CD4-positive, alpha-beta T cell treated with Interleukin-6 for 4 hours (primary cell): ENCODE data around the gene SLC9A4.

Experiments
- DNase-seq: peaks from one replicate; pipeline ENCODE4 v3.0.0-alpha.2; 2020; ENCODE audit warnings: mixed read lengths

SLC9A4 gene

GRCh38 chr2:102460467-102460866 is 12.6 kb upstream of the SLC9A4 start:
- no peak for DNase-seq

DNA sequence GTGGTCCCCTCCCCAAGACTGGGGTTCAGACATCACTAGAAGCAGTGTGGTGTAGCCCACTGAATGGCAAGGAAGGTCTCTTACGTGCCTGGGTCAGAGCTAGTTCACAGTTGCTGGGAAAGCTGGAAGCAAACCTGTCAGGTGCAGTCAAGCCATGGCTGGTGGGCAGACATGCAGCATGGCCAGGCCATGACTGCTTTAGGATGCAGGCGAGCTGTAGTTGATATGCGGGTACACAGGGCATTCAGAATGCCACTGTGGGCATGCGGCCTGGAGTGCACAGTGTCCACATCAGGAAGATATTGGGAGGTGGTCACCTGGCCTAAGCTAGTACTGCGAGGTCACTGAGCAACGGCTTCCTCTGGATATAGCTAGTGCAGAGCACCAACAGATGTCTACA is 11.8 kb upstream of the SLC9A4 start:
- DNase-seq, result no peak

DNA sequence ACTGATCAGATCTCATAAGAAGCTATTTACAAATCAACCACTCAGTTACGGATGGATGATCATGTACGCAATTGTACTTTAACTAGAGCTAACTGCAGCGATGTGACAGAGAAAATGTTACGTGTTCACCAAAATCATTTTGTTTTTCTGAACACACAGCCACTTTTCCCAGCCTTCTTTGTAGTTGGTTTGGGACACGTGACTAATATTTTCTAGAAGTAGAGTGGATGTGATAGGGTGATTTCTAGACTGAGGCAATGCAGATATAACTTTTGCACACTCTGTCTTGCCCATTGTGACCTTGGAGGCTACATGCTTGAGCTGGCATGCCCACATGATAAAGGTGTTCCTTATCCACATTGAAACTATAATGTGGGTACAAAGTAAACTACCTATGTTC is 9.9 kb upstream of the SLC9A4 start:
- no peak for DNase-seq

- DNase-seq, result no peak
These were observed 2.9 kb upstream of the SLC9A4 start for GRCh38 chr2:102470168-102470567.

DNA sequence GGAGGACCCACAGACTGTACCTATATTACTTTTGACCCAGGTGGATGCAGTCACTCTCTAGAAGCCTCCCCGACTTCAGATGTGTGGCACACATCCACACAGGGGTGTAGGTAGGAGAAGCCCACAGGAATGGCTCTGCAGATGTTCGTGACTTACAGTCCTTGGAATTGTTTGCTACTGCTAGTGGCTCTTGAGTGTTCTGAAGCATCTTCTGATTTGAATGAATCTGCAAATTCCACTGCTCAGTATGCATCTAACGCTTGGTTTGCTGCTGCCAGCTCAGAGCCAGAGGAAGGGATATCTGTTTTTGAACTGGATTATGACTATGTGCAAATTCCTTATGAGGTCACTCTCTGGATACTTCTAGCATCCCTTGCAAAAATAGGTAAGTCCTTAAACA is 605 bp downstream of the SLC9A4 start:
- DNase-seq, result no peak

- DNase-seq, result no peak
These were observed 1.8 kb downstream of the SLC9A4 start for GRCh38 chr2:102474785-102475184.

- no peak for DNase-seq
These were observed 5.9 kb downstream of the SLC9A4 start for GRCh38 chr2:102478686-102479470.

DNA sequence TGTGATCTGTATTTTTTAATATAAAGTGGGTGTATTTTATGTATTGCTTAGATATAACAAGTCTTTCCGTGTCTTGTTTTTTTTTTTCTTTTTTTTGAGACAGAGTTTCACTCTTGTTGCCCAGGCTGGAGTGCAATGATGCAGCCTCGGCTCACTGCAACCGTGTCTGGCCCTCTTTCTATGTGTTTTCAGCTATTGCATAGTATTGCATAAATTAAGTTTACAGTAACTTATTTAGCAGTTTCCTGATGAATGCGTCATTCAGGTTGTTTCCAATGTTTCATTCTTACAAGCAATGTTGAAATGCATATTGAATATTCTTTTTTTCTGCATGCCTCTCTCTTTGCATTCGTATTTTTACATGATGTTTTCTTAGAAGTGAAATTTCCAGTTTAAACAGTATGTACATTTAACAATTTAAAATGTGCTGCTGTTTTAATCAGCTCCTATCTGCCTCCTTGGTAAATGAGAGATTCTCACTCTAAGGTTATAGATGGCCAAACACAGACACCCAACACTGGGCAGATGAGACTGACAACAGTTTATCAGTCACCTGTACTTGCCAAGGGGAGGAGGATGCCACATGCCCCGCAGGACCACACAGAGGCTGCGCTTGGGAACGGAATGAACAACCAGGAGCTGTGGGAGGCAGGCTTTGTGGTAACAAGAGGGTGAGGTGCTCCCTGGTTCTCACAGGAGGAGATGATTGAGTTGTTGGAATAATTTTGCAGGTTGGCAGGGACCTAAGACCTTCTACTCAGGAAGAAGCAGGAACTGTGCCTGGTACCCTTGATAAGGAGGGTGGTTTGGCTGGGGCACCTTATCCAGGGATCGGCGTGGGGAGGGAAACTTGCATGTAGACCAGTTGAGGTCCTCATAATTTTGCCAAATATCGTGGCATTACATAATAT is 7.5 kb downstream of the SLC9A4 start:
- DNase-seq, result no peak

- no peak for DNase-seq
These were observed 8.9 kb downstream of the SLC9A4 start for GRCh38 chr2:102481931-102482330.

GRCh38 chr2:102483086-102483485 is 10.1 kb downstream of the SLC9A4 start:
- no peak for DNase-seq

DNA sequence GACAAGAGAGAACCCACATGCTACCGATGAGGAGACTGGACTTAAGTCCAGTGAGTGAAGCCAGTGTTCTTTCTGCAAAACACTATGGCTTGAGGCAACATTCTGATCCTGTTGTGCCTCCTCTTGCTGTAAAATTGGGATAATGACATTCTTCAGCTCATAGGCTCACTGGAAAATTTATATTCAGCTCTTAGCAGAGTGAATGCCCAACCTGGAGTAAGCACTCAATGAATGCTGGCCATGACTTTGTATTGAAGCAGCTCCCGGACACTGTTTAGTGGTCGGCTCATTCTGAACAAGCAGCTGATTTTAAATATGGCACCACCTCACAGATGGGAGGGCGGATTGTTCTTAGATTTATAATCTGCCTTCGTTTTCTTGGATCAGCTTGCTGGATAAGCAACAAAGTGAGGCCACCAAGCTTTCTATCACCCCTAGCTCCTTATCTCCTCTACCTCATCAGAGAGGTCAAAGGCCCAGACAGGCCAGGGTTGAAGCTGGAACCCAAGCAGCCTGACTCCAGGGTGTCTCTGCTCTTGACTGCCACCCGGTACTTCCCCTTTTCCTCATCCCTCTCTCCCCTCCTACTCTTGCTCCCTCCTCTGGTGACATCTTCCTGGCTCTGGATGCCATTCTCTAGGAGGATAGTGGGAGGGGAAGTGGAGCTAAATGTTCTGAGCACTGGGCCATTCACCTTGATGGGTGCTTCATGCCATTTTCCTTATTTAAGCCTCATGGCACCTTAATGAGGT is 11.5 kb downstream of the SLC9A4 start:
- DNase-seq, result no peak

DNA sequence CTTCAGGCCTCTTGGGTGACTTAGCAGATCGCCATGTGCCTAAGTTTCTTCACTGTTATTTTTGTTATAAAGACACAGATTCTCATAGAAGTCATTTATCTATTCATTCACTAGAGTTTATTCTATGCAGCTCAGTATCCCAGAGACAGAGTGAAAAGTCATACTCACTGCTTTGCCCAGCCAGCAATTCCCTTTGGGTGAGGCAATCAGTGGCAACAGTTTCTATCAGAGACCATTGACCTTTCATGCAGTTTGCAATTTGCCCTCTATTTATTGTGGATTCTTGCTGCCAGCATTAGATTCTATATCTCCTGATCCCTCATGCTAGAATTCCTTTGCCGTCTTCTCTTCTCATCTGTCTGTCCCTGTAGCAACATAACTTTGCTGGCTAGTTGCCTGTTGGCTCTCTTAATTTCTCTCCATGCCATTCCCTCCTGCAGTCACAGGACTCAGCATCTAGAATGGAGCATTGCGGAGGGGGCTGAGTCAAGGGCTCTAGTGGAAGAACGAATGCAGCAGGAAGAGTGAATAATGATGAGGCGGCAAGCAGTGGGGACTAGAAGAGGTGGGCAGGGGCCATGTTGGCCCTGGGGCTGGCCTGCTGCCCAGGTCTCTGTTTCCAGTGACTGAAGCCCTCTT is 12.2 kb downstream of the SLC9A4 start:
- no peak for DNase-seq

GRCh38 chr2:102486941-102487702 is 14.1 kb downstream of the SLC9A4 start:
- no peak for DNase-seq

- DNase-seq, result no peak
These were observed 14.9 kb downstream of the SLC9A4 start for GRCh38 chr2:102487761-102488462.

DNA sequence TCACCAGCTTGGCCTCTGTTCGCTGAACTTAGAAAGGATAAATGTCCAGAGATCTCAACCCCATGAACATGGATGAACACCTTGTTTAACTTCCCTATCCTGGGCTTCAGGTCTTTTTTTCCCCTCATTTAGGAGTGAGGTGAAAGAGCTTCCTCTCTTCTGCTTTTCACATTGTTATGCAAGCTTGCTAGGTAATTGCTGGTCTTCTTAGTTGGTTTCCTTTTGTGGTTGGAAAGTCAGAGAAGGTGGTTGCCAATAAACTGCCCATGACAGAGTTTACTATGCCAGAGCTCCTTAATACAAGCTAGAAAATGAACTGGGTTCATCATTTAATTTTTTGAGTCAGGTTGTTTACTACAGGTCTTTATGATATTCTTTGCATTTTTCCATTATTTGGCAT is 16.6 kb downstream of the SLC9A4 start:
- DNase-seq, result no peak

- DNase-seq, result no peak
These were observed 19.0 kb downstream of the SLC9A4 start for GRCh38 chr2:102492006-102492405.

- DNase-seq, result no peak
These were observed 21.5 kb downstream of the SLC9A4 start for GRCh38 chr2:102494570-102494969.

- DNase-seq, result no peak
These were observed 25.4 kb downstream of the SLC9A4 start for GRCh38 chr2:102498414-102498813.

GRCh38 chr2:102499558-102499957 is 26.5 kb downstream of the SLC9A4 start:
- DNase-seq, result no peak

DNA sequence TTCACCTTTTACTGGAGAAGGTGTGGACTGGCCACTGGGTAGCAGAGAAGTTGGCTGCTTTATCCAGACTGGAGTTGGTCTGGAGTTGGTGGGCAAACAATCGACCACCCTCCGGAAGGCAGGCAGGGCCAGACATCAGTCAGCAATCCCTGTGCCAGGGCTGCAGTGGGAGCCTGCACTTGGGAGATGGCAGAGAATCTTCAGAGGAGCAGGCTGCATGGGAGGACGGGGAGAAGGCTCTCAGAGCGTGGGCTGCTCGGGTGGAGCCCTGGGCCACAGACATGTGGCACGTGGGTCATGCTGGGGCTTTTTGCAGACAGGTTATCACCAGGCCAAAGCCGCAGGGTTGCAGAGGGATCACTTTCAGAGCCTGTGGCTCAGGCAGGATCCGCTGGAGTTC is 29.6 kb downstream of the SLC9A4 start:
- no peak for DNase-seq

DNA sequence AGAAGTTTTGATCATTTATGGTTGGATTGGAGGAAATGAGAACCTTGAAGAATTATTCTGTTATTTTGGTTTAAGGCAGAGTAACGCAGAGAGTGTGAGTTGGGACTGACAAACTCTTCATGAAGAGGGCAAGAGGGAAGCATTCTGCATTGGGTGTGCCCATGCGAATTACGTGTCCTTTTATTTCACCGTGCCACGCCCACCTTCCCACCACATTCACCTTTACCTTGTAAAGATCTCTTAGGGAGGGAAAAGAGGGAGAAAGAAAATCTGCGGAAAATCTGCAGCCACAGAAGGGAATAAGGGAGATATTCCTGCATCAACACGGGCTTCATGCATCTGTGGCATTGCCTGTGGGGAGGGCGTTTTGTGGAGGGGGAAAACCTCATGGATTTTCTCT is 31.8 kb downstream of the SLC9A4 start:
- no peak for DNase-seq
